Endothelial cell of umbilical vein (primary cell): ENCODE measurements around the gene HINT2. TPM values are rescaled to one million over a fixed set of nuclear protein-coding genes. Genes with fewer than 3 reads are reported as not detected.

Experiments
- BruUV-seq: library from RNA; stranded (reverse); fragments of 400-500 nt; replicated peaks from 2 replicates; lab custom pipeline; 2021; lab: Mats Ljungman, UMichigan
- CTCF ChIA-PET: fragments of 300-600, 350-600 bp; sonication (Branson Sonifier 250); formaldehyde crosslinking; loops from one replicate; lab custom pipeline; 2021; ENCODE audit warnings: antibody characterized with exemption, inconsistent platforms; lab: Charles Lee
- POLR2A ChIA-PET: fragments of 300-600, 350-600 bp; sonication (Branson Sonifier 250); formaldehyde crosslinking; loops from one replicate; lab custom pipeline; 2021; ENCODE audit warnings: antibody characterized with exemption, inconsistent platforms; lab: Charles Lee
- DNase-seq: peaks from one replicate; pipeline ENCODE4 v3.0.0-alpha.2; 2011; ENCODE audit warnings: low read depth, low spot score
- FAIRE-seq: peaks from 2 replicates; lab custom pipeline; 2011; peaks lifted over from hg19 to GRCh38; lab: Jason Lieb, UNC
- H2AFZ ChIP-seq: 2 replicates; pipeline ENCODE4 v1.6.0; 2012; ENCODE audit warnings: low read depth, low read length, control low read depth, inconsistent platforms
- H3K27ac ChIP-seq: 2 replicates; pipeline ENCODE4 v1.5.1; 2011; ENCODE audit warnings: low read depth, mild to moderate bottlenecking, control low read depth, low read length, moderate library complexity; ENCODE audit not compliant: insufficient read depth
- H3K27me3 ChIP-seq, 2 experiments: 2 replicates each; pipeline versions ENCODE4 v1.6.0 to v1.6.1; 2011; ENCODE audit warnings: low read length in 2 of 2, mixed read lengths in 1 of 2; ENCODE audit not compliant: control insufficient read depth in 2 of 2, insufficient read depth in 2 of 2
- H3K36me3 ChIP-seq, 2 experiments: 2 replicates in 1 of 2; 3 replicates in 1 of 2; pipeline ENCODE4 v1.5.1; 2011; ENCODE audit warnings: low read length in 2 of 2, mild to moderate bottlenecking in 1 of 2, moderate library complexity in 1 of 2; ENCODE audit not compliant: control insufficient read depth in 2 of 2, insufficient read depth in 2 of 2; ENCODE audit errors: extremely low read depth in 1 of 2
- H3K4me1 ChIP-seq: 3 replicates; pipeline ENCODE4 v1.5.1; 2011; ENCODE audit warnings: mild to moderate bottlenecking, low read length; ENCODE audit not compliant: control insufficient read depth, insufficient read depth; ENCODE audit errors: extremely low read depth
- H3K4me2 ChIP-seq: 2 replicates; pipeline ENCODE4 v1.6.1; 2011; ENCODE audit warnings: low read length, control low read depth, mixed read lengths; ENCODE audit not compliant: insufficient read depth
- H3K4me3 ChIP-seq, 3 experiments: fragments of 200-600 bp in 1 of 3; sonication (generic), shearing (Covaris generic) in 1 of 3; replicated peaks in 1 of 3; 2 replicates each; pipeline ENCODE4 v1.5.1; 2011 to 2016; ENCODE audit warnings: control low read depth in 3 of 3, low read length in 3 of 3, mild to moderate bottlenecking in 2 of 3, inconsistent platforms in 1 of 3, low read depth in 1 of 3, moderate library complexity in 1 of 3; ENCODE audit not compliant: insufficient read depth in 1 of 3
- H3K79me2 ChIP-seq: 2 replicates; pipeline ENCODE4 v1.6.0; 2012; ENCODE audit warnings: low read length, inconsistent platforms; ENCODE audit not compliant: control insufficient read depth, insufficient read depth
- H3K9ac ChIP-seq: replicated peaks from 2 replicates; pipeline ENCODE3; 2011; ENCODE audit warnings: low read length, control low read depth; ENCODE audit not compliant: insufficient read depth; ENCODE audit errors: extremely low read depth
- H3K9me1 ChIP-seq: replicated peaks from 3 replicates; pipeline ENCODE4 v1.6.0; 2011; ENCODE audit warnings: mild to moderate bottlenecking, low read length; ENCODE audit not compliant: control insufficient read depth, insufficient read depth; ENCODE audit errors: extremely low read depth
- H3K9me3 ChIP-seq: replicated peaks from 2 replicates; pipeline ENCODE4 v1.5.1; 2012; ENCODE audit warnings: low read length, inconsistent platforms; ENCODE audit not compliant: control insufficient read depth, insufficient read depth
- H4K20me1 ChIP-seq: replicated peaks from 2 replicates; pipeline ENCODE3; 2011; ENCODE audit warnings: mild to moderate bottlenecking, low read length; ENCODE audit not compliant: control insufficient read depth, insufficient read depth; ENCODE audit errors: extremely low read depth
- EZH2 ChIP-seq: IDR thresholded peaks from 2 replicates; pipeline ENCODE4 v1.6.1; 2012; ENCODE audit warnings: borderline replicate concordance, low read depth, mild to moderate bottlenecking, moderate library complexity, low read length, inconsistent platforms; ENCODE audit not compliant: severe bottlenecking
- FOS ChIP-seq: IDR thresholded peaks from 2 replicates; pipeline ENCODE4 v1.6.1; 2011; ENCODE audit warnings: mild to moderate bottlenecking, low read length, moderate library complexity, borderline replicate concordance; ENCODE audit not compliant: insufficient read depth
- GATA2 ChIP-seq: IDR thresholded peaks from 2 replicates; pipeline ENCODE4 v1.7.0; 2011; ENCODE audit warnings: low read depth, mild to moderate bottlenecking, moderate library complexity, mixed read lengths, low read length; ENCODE audit not compliant: insufficient read length, insufficient read depth
- JUN ChIP-seq: IDR thresholded peaks from 2 replicates; pipeline ENCODE4 v1.6.1; 2011; ENCODE audit warnings: borderline replicate concordance, low read depth; ENCODE audit not compliant: insufficient read length, insufficient read depth
- MAX ChIP-seq: IDR thresholded peaks from 2 replicates; pipeline ENCODE4 v1.6.1; 2011; ENCODE audit not compliant: insufficient read depth, insufficient read length
- MYC ChIP-seq: IDR thresholded peaks from one replicate; pipeline ENCODE4 v1.6.1; 2011; ENCODE audit warnings: mild to moderate bottlenecking, low read depth, low read length
- POLR2A ChIP-seq: IDR thresholded peaks from 2 replicates; pipeline ENCODE4 v1.6.1; 2012; ENCODE audit warnings: low read depth, mild to moderate bottlenecking, control low read depth, low read length
- POLR2AphosphoS5 ChIP-seq: IDR thresholded peaks from 2 replicates; pipeline ENCODE4 v1.6.1; 2012; ENCODE audit warnings: low read depth, mild to moderate bottlenecking, control low read depth, low read length, moderate library complexity; ENCODE audit not compliant: insufficient read depth
- dilution Hi-C: fragments of 300-500 bp; cut with MboI; formaldehyde crosslinking; loops from one replicate; pipeline ENCODE4 v1.15.0; 2019; ENCODE audit warnings: low sequenced_read_pairs; ENCODE audit not compliant: extremely low pct_ligation_motif_present
- intact Hi-C: fragments of 100-400 bp; cut with micrococcal nuclease; formaldehyde crosslinking; loops from one replicate; pipeline ENCODE4 v1.10.0; 2022
- polyA plus RNA-seq, 4 experiments: library from polyadenylated mRNA; depleted of rRNA in 3 of 4; stranded (reverse) in 3 of 4; unstranded in 1 of 4; fragments of >200 nt; gene quantifications; 2 replicates each; pipeline versions ENCODE4 v1.2.1 to v1.2.3, GENCODE V29; 2011 to 2012; ENCODE audit warnings: missing spikeins in 1 of 4
- total RNA-seq: library from RNA; stranded (reverse); gene quantifications from 2 replicates; pipeline ENCODE4 v1.2.3, GENCODE V29; 2021
- TF ChIP-seq, protein P1 (sequence below), 2 donors: IDR thresholded peaks; 1 replicate in 1 of 2; 2 replicates in 1 of 2; pipeline ENCODE4 v1.5.1; 2011; ENCODE audit warnings: low read length in 2 of 2, mild to moderate bottlenecking in 2 of 2, moderate library complexity in 2 of 2, control low read depth in 1 of 2, inconsistent platforms in 1 of 2, low read depth in 1 of 2; ENCODE audit not compliant: insufficient read depth in 1 of 2; ENCODE audit errors: extremely low read depth in 1 of 2

The HINT2 gene
- total and polyA plus RNA-seq, 2 donors (not counting 3 experiments of a cell fraction or from before 2014, with no cell fraction given), result 27.2 to 42.1 TPM

DNA sequence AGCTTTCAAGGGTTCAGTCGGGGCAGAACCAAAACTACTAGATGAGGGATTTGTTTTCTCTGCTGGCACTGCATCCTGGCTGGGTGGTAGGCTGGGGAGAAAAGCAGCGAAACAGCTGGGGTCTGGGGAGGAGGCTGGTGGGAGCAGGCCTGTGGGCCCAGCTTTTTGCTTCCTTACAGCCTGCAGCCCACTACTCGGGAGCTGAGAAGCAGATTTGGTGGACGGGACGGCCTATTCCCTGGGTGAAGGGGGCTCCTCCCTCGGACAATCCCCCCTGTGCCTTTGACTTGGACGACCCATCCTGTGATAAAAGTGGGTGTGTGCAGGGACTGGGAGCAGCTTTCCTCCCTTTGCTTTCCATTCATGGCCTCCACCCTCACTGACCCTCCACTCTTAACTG lies 14.3 kb downstream of the HINT2 start:
- BruUV-seq, result no TSS peak
- POLR2A ChIA-PET, result no interaction called here
- CTCF ChIA-PET, result interaction anchor here (1.0 to 2.9 kb wide), 3 partner anchors 10 to 109 kb away, joined by 3 to 21 read pairs (median 5); partner anchors contain the start of gene SPAAR
- Histone ChIP-seq H3K9me1 (no peaks in the 10 kb centered on the region), H3K79me2 (no peaks in the 10 kb centered on the region), H3K9ac (no peak overlapping the region), H3K27ac (no peak overlapping the region), H3K4me2 (no peak overlapping the region), H3K4me1 (peaks cover 19% of the 10 kb centered on the region), H3K9me3 (no peaks in the 10 kb centered on the region), H3K4me3 (no peak overlapping the region), H3K27me3 (no peaks in the 10 kb centered on the region), H4K20me1 (no peaks in the 10 kb centered on the region), H3K36me3 (no peaks in the 10 kb centered on the region), H2AFZ (no peak overlapping the region)
- DNase-seq (no peak), FAIRE-seq (no peak)
- TF ChIP-seq POLR2A (no peak), JUN (no peak), EZH2 (no peak), GATA2 (no peak), MAX (no peak), POLR2AphosphoS5 (no peak), FOS (no peak), MYC (no peak)
- TF ChIP-seq, protein P1, sequence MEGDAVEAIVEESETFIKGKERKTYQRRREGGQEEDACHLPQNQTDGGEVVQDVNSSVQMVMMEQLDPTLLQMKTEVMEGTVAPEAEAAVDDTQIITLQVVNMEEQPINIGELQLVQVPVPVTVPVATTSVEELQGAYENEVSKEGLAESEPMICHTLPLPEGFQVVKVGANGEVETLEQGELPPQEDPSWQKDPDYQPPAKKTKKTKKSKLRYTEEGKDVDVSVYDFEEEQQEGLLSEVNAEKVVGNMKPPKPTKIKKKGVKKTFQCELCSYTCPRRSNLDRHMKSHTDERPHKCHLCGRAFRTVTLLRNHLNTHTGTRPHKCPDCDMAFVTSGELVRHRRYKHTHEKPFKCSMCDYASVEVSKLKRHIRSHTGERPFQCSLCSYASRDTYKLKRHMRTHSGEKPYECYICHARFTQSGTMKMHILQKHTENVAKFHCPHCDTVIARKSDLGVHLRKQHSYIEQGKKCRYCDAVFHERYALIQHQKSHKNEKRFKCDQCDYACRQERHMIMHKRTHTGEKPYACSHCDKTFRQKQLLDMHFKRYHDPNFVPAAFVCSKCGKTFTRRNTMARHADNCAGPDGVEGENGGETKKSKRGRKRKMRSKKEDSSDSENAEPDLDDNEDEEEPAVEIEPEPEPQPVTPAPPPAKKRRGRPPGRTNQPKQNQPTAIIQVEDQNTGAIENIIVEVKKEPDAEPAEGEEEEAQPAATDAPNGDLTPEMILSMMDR (IDR thresholded peaks at IDR 0.05; ENCODE audit: extremely low read depth in 1 of 2, insufficient read depth in 1 of 2, low read depth in 1 of 2, low read length in 2 of 2), result no peak
- intact Hi-C loops, result no loop called here
- dilution Hi-C loops, result no loop called here
